H9 (cell line): ENCODE data around the gene CRK. TPM values are rescaled to one million over a fixed set of nuclear protein-coding genes. Genes with fewer than 3 reads are reported as not detected.

Experiments used
- DNase-seq: peaks from one replicate; pipeline ENCODE4 v3.0.0-alpha.2; 2017
- H2AFZ ChIP-seq: one replicate; pipeline ENCODE4 v1.6.1; 2013; ENCODE audit warnings: mild to moderate bottlenecking, low read length, control low read depth, moderate library complexity
- H2AK5ac ChIP-seq: 2 replicates; pipeline ENCODE4 v1.6.1; 2013; ENCODE audit warnings: low read length, control low read depth, mixed read lengths; ENCODE audit not compliant: insufficient read length
- H2BK120ac ChIP-seq: one replicate; pipeline ENCODE4 v1.6.1; 2013; ENCODE audit warnings: low read depth, mild to moderate bottlenecking, low read length, control low read depth, inconsistent platforms; ENCODE audit not compliant: poor library complexity, severe bottlenecking
- H2BK12ac ChIP-seq: 2 replicates; pipeline ENCODE4 v1.6.1; 2013; ENCODE audit warnings: low read length, control low read depth, mixed read lengths, low read depth; ENCODE audit not compliant: insufficient read length
- H2BK15ac ChIP-seq: 2 replicates; pipeline ENCODE4 v1.6.1; 2013; ENCODE audit warnings: low read depth, low read length, control low read depth
- H2BK20ac ChIP-seq: one replicate; pipeline ENCODE4 v1.6.1; 2013; ENCODE audit warnings: low read depth, mild to moderate bottlenecking, low read length, control low read depth, inconsistent platforms; ENCODE audit not compliant: poor library complexity, severe bottlenecking
- H2BK5ac ChIP-seq: 2 replicates; pipeline ENCODE4 v1.6.1; 2013; ENCODE audit warnings: low read length, control low read depth, mixed read lengths; ENCODE audit not compliant: insufficient read length
- H3K14ac ChIP-seq: 2 replicates; pipeline ENCODE4 v1.6.1; 2013; ENCODE audit warnings: low read length, control low read depth; ENCODE audit not compliant: insufficient read depth
- H3K18ac ChIP-seq: 2 replicates; pipeline ENCODE4 v1.6.1; 2013; ENCODE audit warnings: low read depth, mild to moderate bottlenecking, mixed read lengths, low read length, control low read depth; ENCODE audit not compliant: insufficient read length
- H3K23ac ChIP-seq: 2 replicates; pipeline ENCODE4 v1.6.1; 2013; ENCODE audit warnings: low read length, control low read depth, mixed read lengths, low read depth; ENCODE audit not compliant: insufficient read length
- H3K23me2 ChIP-seq: 2 replicates; pipeline ENCODE4 v1.6.1; 2013; ENCODE audit warnings: low read depth, mild to moderate bottlenecking, mixed read lengths, low read length, control low read depth; ENCODE audit not compliant: insufficient read length, poor library complexity, severe bottlenecking
- H3K27ac ChIP-seq: 2 replicates; pipeline ENCODE4 v1.5.1; 2013; ENCODE audit warnings: low read length, control low read depth, mixed read lengths, low read depth; ENCODE audit not compliant: insufficient read length
- H3K27me3 ChIP-seq: 2 replicates; pipeline ENCODE4 v1.6.1; 2013; ENCODE audit warnings: low read length, control low read depth, inconsistent platforms; ENCODE audit not compliant: insufficient read depth
- H3K4ac ChIP-seq: 2 replicates; pipeline ENCODE4 v1.6.1; 2013; ENCODE audit warnings: low read depth, mild to moderate bottlenecking, control low read depth, inconsistent platforms, low read length, moderate library complexity
- H3K4me1 ChIP-seq: 2 replicates; pipeline ENCODE4 v1.6.1; 2013; ENCODE audit warnings: low read length, control low read depth, inconsistent platforms; ENCODE audit not compliant: insufficient read depth
- H3K4me2 ChIP-seq: 2 replicates; pipeline ENCODE4 v1.6.1; 2013; ENCODE audit warnings: low read length, control low read depth, mixed read lengths; ENCODE audit not compliant: insufficient read length, insufficient read depth
- H3K56ac ChIP-seq: 2 replicates; pipeline ENCODE4 v1.6.1; 2013; ENCODE audit warnings: low read depth, mild to moderate bottlenecking, mixed read lengths, low read length, control low read depth; ENCODE audit not compliant: insufficient read length
- H3K79me1 ChIP-seq: 2 replicates; pipeline ENCODE4 v1.6.1; 2013; ENCODE audit warnings: low read depth, mild to moderate bottlenecking, moderate library complexity, low read length, control low read depth, inconsistent platforms; ENCODE audit not compliant: insufficient read depth, poor library complexity, severe bottlenecking
- H3K79me2 ChIP-seq: 2 replicates; pipeline ENCODE4 v1.6.1; 2013; ENCODE audit warnings: low read length, control low read depth, inconsistent platforms; ENCODE audit not compliant: insufficient read depth
- H3K9ac ChIP-seq: 2 replicates; pipeline ENCODE4 v1.6.1; 2013; ENCODE audit warnings: low read length, control low read depth, mixed read lengths; ENCODE audit not compliant: insufficient read length; ENCODE audit errors: extremely low read depth
- H3K9me3 ChIP-seq: one replicate; pipeline ENCODE4 v1.6.1; 2013; ENCODE audit warnings: low read depth, low read length, inconsistent platforms; ENCODE audit not compliant: control insufficient read depth
- H3T11ph ChIP-seq: one replicate; pipeline ENCODE4 v1.6.1; 2013; ENCODE audit warnings: mild to moderate bottlenecking, low read length, control low read depth, inconsistent platforms
- H4K20me1 ChIP-seq: one replicate; pipeline ENCODE4 v1.6.1; 2013; ENCODE audit not compliant: control insufficient read depth, insufficient read length, insufficient read depth
- H4K5ac ChIP-seq: 2 replicates; pipeline ENCODE4 v1.6.1; 2013; ENCODE audit warnings: low read depth, mild to moderate bottlenecking, mixed read lengths, low read length, control low read depth; ENCODE audit not compliant: insufficient read length
- H4K8ac ChIP-seq: replicated peaks from 2 replicates; pipeline ENCODE4 v1.6.1; 2013; ENCODE audit warnings: low read length, control low read depth, mixed read lengths, low read depth; ENCODE audit not compliant: insufficient read length
- H4K91ac ChIP-seq: 2 replicates; pipeline ENCODE4 v1.6.1; 2013; ENCODE audit warnings: low read depth, mild to moderate bottlenecking, moderate library complexity, mixed read lengths, low read length, control low read depth; ENCODE audit not compliant: insufficient read length
- H3K27ac Mint-ChIP-seq, 3 experiments: 2 replicates in 2 of 3; 3 replicates in 1 of 3; pipeline ENCODE4 v1.8.0; 2020 to 2021; ENCODE audit warnings: mixed read lengths in 3 of 3, mild to moderate bottlenecking in 1 of 3, moderate library complexity in 1 of 3
- H3K27me3 Mint-ChIP-seq: 2 replicates; pipeline ENCODE4 v1.8.0; 2021; ENCODE audit warnings: low read depth, mild to moderate bottlenecking, moderate library complexity, mixed read lengths
- H3K36me3 Mint-ChIP-seq, 3 experiments: 2 replicates in 2 of 3; 3 replicates in 1 of 3; pipeline ENCODE4 v1.8.0; 2020 to 2021; ENCODE audit warnings: low read depth in 3 of 3, mixed read lengths in 3 of 3; ENCODE audit not compliant: insufficient read depth in 1 of 3
- H3K4me1 Mint-ChIP-seq, 2 experiments: 2 replicates each; pipeline ENCODE4 v1.8.0; 2020; ENCODE audit warnings: mixed read lengths in 2 of 2
- H3K4me3 Mint-ChIP-seq, 2 experiments: 2 replicates in 1 of 2; 3 replicates in 1 of 2; pipeline ENCODE4 v1.8.0; 2020 to 2021; ENCODE audit warnings: mild to moderate bottlenecking in 2 of 2, mixed read lengths in 2 of 2, moderate library complexity in 1 of 2
- H3K9me3 Mint-ChIP-seq, 2 experiments: 2 replicates in 1 of 2; 3 replicates in 1 of 2; pipeline ENCODE4 v1.8.0; 2020; ENCODE audit warnings: mild to moderate bottlenecking in 2 of 2, mixed read lengths in 2 of 2, moderate library complexity in 1 of 2
- CTCF ChIP-seq: fragments of 200-600 bp; sonication (generic); conservative IDR thresholded peaks from 3 replicates; pipeline ENCODE4 v1.8.0; 2021; ENCODE audit warnings: antibody characterized with exemption, mild to moderate bottlenecking
- WGBS: extraction: QIAGEN DNeasy Blood & Tissue Kit; methylation state at CpG from one replicate; pipeline ENCODE4 v1.1.7; 2013; ENCODE audit warnings: missing lambda C conversion rate, low lambda C conversion rate, mixed read lengths; ENCODE audit not compliant: insufficient read length; ENCODE audit errors: extremely low coverage; 5-methylcytosine and 5-hydroxymethylcytosine counted together
- total RNA-seq: library from RNA; stranded (reverse); gene quantifications from 2 replicates; pipeline ENCODE4 v1.2.1, GENCODE V29; 2021

Gene CRK
- total RNA-seq, 1 experiment from 2014 or later = 58.9 TPM

DNA sequence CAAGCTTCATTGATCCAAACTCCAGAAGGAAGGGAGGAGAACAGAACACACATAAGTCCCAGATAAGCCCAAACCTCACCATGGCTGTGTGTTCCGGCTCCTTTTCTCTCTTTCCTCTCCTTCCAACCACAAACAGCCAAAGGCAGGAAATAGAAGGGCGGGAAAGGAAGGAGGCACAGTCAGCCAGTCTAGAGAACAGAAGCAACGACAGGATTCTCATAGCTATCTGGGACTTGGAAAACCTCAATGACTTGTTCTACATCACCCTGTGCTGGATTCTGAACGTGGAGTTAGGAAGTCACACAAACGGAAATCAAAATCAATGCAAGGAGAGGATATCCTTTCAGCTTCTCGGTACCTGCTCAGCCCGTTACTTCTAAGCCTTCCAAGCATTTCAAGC lies 9.0 kb downstream of the CRK start:
- H3K4me3 Mint-ChIP-seq = no peak overlapping the region
- Histone ChIP-seq H4K20me1 (no peaks in the 10 kb centered on the region), H2BK5ac (no peak overlapping the region), H3K23ac (no peak overlapping the region), H2AK5ac (no peak overlapping the region), H2AFZ (no peak overlapping the region), H3K9me3 (no peaks in the 10 kb centered on the region), H3K79me1 (peaks cover 2% of the 10 kb centered on the region), H4K91ac (no peak overlapping the region), H3K18ac (no peak overlapping the region), H3K23me2 (no peaks in the 10 kb centered on the region), H3K4me2 (no peak overlapping the region), H4K8ac (no peak overlapping the region), H3K9ac (no peak overlapping the region), H3K27me3 (no peaks in the 10 kb centered on the region), H3K56ac (no peak overlapping the region), H2BK15ac (no peak overlapping the region), H2BK12ac (no peak overlapping the region), H3K27ac (no peak overlapping the region), H3K4me1 (no peaks in the 10 kb centered on the region), H3T11ph (no peak overlapping the region), H3K79me2 (peaks cover 37% of the 10 kb centered on the region; the same call in 1 of the 2 replicates), H2BK120ac (no peak overlapping the region), H3K14ac (no peak overlapping the region), H2BK20ac (no peak overlapping the region), H3K4ac (no peak overlapping the region), H4K5ac (no peak overlapping the region)
- no peak for DNase-seq
- no peak for TF ChIP-seq CTCF
- peaks cover 15 to 26% (median 17%) of the 10 kb centered on the region in 3 experiments; a peak in 6 of 7 replicates for H3K36me3 Mint-ChIP-seq
- peaks cover 4 to 7% of the 10 kb centered on the region in 2 experiments; a peak in 3 of 4 replicates for H3K4me1 Mint-ChIP-seq
- WGBS = no CpG with 5 or more reads among the region's 7 CpGs
- peak overlapping the region in 2 of 3 experiments; percentile 74 to 85; a peak in 4 of 7 replicates for H3K27ac Mint-ChIP-seq
- no peaks in the 10 kb centered on the region for H3K9me3 Mint-ChIP-seq
- H3K27me3 Mint-ChIP-seq = no peaks in the 10 kb centered on the region
